ENCODE data around the gene JAKMIP2.

DNA sequence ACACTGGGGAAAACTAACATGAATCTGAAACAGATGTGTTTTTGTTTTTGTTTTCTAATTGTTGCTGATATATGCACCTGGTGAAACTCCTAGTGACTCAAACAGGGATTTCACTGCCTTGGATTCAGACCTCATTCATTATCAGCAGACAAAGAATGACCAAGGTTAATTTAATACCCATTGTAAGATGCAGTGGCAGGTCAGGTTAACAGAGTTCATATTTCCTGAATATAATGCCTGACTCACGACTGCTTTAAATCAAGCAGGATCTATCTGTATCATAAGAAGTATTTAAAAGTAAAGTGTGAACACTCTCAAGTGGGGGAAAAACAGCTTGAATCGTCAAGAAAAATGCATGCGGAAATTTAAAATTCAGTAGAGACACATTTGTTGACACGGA is 5.5 kb downstream of the JAKMIP2 start:
- TF ChIP-seq POLR2A (IDR thresholded peaks at IDR 0.05): no peak
- TF ChIP-seq, protein P1, sequence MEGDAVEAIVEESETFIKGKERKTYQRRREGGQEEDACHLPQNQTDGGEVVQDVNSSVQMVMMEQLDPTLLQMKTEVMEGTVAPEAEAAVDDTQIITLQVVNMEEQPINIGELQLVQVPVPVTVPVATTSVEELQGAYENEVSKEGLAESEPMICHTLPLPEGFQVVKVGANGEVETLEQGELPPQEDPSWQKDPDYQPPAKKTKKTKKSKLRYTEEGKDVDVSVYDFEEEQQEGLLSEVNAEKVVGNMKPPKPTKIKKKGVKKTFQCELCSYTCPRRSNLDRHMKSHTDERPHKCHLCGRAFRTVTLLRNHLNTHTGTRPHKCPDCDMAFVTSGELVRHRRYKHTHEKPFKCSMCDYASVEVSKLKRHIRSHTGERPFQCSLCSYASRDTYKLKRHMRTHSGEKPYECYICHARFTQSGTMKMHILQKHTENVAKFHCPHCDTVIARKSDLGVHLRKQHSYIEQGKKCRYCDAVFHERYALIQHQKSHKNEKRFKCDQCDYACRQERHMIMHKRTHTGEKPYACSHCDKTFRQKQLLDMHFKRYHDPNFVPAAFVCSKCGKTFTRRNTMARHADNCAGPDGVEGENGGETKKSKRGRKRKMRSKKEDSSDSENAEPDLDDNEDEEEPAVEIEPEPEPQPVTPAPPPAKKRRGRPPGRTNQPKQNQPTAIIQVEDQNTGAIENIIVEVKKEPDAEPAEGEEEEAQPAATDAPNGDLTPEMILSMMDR (IDR thresholded peaks at IDR 0.05): no peak

All from ovary (tissue), 3 donors.